Neural crest cell (in vitro differentiated cells): ENCODE measurements around the gene LRRC26. TPM values are rescaled to one million over a fixed set of nuclear protein-coding genes. Genes with fewer than 3 reads are reported as not detected.

Source experiments
- DNase-seq: peaks from one replicate; pipeline ENCODE4 v3.0.0; 2021; ENCODE audit warnings: low read depth, mixed read lengths, low spot score
- H3K27ac Mint-ChIP-seq: one replicate; pipeline ENCODE4 v1.8.0; 2021; ENCODE audit warnings: mild to moderate bottlenecking, mixed read lengths; ENCODE audit not compliant: unreplicated experiment
- H3K27me3 Mint-ChIP-seq: 2 replicates; pipeline ENCODE4 v1.8.0; 2021; ENCODE audit warnings: low read depth, mild to moderate bottlenecking, mixed read lengths
- H3K36me3 Mint-ChIP-seq: 2 replicates; pipeline ENCODE4 v1.8.0; 2021; ENCODE audit warnings: low read depth, mild to moderate bottlenecking, mixed read lengths
- H3K4me1 Mint-ChIP-seq: 2 replicates; pipeline ENCODE4 v1.8.0; 2021; ENCODE audit warnings: mixed read lengths
- H3K4me3 Mint-ChIP-seq: one replicate; pipeline ENCODE4 v1.8.0; 2021; ENCODE audit warnings: mild to moderate bottlenecking, mixed read lengths
- H3K9me3 Mint-ChIP-seq: 2 replicates; pipeline ENCODE4 v1.8.0; 2021; ENCODE audit warnings: mixed read lengths
- total RNA-seq: library from RNA; stranded (reverse); gene quantifications from 2 replicates; pipeline ENCODE4 v1.2.1, GENCODE V29; 2021
- TF ChIP-seq, protein P1 (sequence below): fragments of 200-600 bp; sonication (generic); conservative IDR thresholded peaks from 2 replicates; pipeline ENCODE4 v1.5.0; 2021; ENCODE audit warnings: antibody characterized with exemption, mild to moderate bottlenecking

The LRRC26 gene
- total RNA-seq, 1 donor from 2014 or later: 0.37 TPM

DNA sequence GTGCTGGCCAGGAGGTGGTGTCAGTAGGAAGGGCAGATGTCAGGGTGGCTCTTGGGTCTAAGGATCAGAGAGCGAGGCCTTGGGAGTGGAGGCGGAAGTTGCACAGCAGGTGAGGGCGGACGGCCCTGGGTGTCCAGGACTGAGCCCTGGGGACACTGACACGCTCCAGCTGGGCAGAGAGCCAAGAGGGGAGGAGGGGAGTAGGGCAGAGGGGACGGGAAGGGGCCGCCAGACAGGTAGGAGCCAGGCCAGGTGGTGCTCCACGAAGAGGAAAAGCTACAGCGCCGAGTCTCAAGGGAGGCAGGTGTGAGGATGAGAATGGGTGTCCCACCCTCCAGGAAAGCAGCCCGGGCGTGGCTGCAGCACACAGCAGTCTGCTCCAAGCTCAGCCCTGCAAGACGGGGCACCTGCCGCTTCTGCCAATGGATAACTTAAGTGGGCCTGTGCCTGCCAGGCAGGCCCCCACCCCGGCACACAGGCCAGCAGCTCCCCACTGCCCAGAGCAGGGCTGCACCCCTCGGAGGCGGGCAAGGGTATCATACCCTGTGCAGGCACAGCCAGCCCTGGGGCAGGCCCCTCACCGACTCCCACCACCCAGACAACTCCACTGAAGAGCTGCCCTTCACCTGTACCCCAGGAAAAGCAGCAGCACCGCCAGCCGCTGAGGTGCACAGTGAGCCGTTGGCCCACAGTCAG lies 25.8 kb upstream of the LRRC26 start:
- no peaks in the 10 kb centered on the region for H3K27me3 Mint-ChIP-seq
- peak overlapping the region; percentile 62 for H3K4me3 Mint-ChIP-seq
- no peaks in the 10 kb centered on the region for H3K9me3 Mint-ChIP-seq
- TF ChIP-seq, protein P1, sequence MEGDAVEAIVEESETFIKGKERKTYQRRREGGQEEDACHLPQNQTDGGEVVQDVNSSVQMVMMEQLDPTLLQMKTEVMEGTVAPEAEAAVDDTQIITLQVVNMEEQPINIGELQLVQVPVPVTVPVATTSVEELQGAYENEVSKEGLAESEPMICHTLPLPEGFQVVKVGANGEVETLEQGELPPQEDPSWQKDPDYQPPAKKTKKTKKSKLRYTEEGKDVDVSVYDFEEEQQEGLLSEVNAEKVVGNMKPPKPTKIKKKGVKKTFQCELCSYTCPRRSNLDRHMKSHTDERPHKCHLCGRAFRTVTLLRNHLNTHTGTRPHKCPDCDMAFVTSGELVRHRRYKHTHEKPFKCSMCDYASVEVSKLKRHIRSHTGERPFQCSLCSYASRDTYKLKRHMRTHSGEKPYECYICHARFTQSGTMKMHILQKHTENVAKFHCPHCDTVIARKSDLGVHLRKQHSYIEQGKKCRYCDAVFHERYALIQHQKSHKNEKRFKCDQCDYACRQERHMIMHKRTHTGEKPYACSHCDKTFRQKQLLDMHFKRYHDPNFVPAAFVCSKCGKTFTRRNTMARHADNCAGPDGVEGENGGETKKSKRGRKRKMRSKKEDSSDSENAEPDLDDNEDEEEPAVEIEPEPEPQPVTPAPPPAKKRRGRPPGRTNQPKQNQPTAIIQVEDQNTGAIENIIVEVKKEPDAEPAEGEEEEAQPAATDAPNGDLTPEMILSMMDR: no peak
- no peaks in the 10 kb centered on the region for H3K36me3 Mint-ChIP-seq
- H3K27ac Mint-ChIP-seq: no peak overlapping the region
- no peak for DNase-seq
- no peaks in the 10 kb centered on the region for H3K4me1 Mint-ChIP-seq

GRCh38 chr9:137194909-137195308 lies 25.1 kb upstream of the LRRC26 start:
- Mint-ChIP-seq H3K27me3 (no peaks in the 10 kb centered on the region), H3K9me3 (no peaks in the 10 kb centered on the region), H3K4me1 (no peaks in the 10 kb centered on the region), H3K27ac (no peak overlapping the region), H3K36me3 (no peaks in the 10 kb centered on the region), H3K4me3 (no peak overlapping the region)
- TF ChIP-seq, protein P1: no peak
- DNase-seq: no peak

GRCh38 chr9:137194388-137194787 lies 24.5 kb upstream of the LRRC26 start:
- DNase-seq: no peak
- no peaks in the 10 kb centered on the region for H3K9me3 Mint-ChIP-seq
- no peak overlapping the region for H3K27ac Mint-ChIP-seq
- H3K27me3 Mint-ChIP-seq: no peaks in the 10 kb centered on the region
- TF ChIP-seq, protein P1: no peak
- H3K4me3 Mint-ChIP-seq: no peak overlapping the region
- H3K36me3 Mint-ChIP-seq: no peaks in the 10 kb centered on the region
- peaks cover 4% of the 10 kb centered on the region for H3K4me1 Mint-ChIP-seq

DNA sequence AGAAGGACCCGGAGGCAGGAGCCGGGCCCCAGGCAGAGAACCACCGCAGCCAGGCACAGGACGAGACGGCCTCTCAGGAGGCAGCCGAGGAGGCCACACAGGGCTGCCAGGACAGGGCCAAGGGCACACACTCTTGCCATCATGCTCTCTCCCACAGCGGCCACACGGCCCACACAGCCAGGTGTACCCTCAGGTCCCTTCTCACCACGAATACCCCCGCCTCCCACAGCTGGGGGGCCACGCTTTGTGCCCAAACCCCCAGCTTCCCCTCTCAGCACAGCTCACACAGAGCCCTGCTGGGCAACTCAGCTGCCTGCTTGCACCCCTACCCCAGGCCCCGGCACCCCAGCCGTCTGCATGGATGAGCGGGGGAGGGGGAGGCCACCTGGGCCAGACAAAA lies 23.9 kb upstream of the LRRC26 start:
- TF ChIP-seq, protein P1: no peak
- Mint-ChIP-seq H3K9me3 (no peaks in the 10 kb centered on the region), H3K36me3 (no peaks in the 10 kb centered on the region), H3K4me3 (peak overlapping the region; percentile 54), H3K27me3 (no peaks in the 10 kb centered on the region), H3K4me1 (peaks cover 10% of the 10 kb centered on the region), H3K27ac (no peak overlapping the region)
- no peak for DNase-seq

DNA sequence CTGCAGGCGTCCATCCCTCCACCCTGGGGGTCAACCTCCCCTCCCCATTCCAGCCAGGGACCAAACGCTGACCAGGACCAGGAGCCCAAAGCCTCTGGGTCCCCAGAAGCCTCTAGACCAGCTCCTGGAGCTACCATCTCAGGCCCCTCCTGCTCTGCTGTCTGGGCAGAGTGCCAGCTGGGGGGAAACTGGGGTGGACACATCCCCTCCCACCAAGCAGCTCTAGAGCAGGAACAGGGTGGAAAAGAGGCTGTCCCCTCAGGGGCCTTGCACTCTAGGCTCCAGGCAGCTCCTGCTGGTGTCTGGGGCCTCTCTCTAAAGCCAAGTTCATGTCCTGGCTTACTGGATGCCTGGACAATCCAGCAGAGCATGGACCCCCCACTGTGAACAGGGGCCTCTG lies 23.0 kb upstream of the LRRC26 start:
- Mint-ChIP-seq H3K9me3 (no peaks in the 10 kb centered on the region), H3K27ac (no peak overlapping the region), H3K36me3 (no peaks in the 10 kb centered on the region), H3K4me1 (peaks cover 10% of the 10 kb centered on the region), H3K27me3 (no peaks in the 10 kb centered on the region), H3K4me3 (no peak overlapping the region)
- TF ChIP-seq, protein P1: no peak
- no peak for DNase-seq

- peaks cover 13% of the 10 kb centered on the region for H3K4me1 Mint-ChIP-seq
- no peak overlapping the region for H3K27ac Mint-ChIP-seq
- no peaks in the 10 kb centered on the region for H3K9me3 Mint-ChIP-seq
- no peaks in the 10 kb centered on the region for H3K27me3 Mint-ChIP-seq
- DNase-seq: no peak
- H3K4me3 Mint-ChIP-seq: no peak overlapping the region
- H3K36me3 Mint-ChIP-seq: no peaks in the 10 kb centered on the region
- TF ChIP-seq, protein P1: no peak
These were observed 22.6 kb upstream of the LRRC26 start for GRCh38 chr9:137192448-137192780.
